GM12892 (cell line): ENCODE results near the gene ANK2.

Source experiments
- POLR2A ChIP-seq: IDR thresholded peaks from 2 replicates; pipeline ENCODE4 v1.6.1; 2011; ENCODE audit warnings: low read depth, low read length, control low read depth
- TAF1 ChIP-seq: IDR thresholded peaks from 2 replicates; pipeline ENCODE4 v1.6.1; 2011; ENCODE audit warnings: low read depth, mild to moderate bottlenecking, control low read depth, low read length, borderline replicate concordance

- TF ChIP-seq TAF1 (no peak), POLR2A (no peak)
Measured at GRCh38 chr4:113382704-113383103, 333.3 kb downstream of the ANK2 start.
